Activated CD4-positive, alpha-beta T cell treated with anti-CD3 and anti-CD28 coated beads for 36 hours (primary cell): ENCODE measurements around the gene CSE1L. TPM values are rescaled to one million over a fixed set of nuclear protein-coding genes. Genes with fewer than 3 reads are reported as not detected.
"Not testable (repeated sequence)": the region's sequence is repeated elsewhere in the genome, so short reads cannot be mapped to it uniquely, and the experiment has no call there.

Source experiments
- ATAC-seq: fragments of 200-7000 bp; cut with Tn5 transposase; one replicate; pipeline ENCODE4 v1.10.0; 2021; ENCODE audit warnings: mild to moderate bottlenecking, moderate library complexity
- CTCF ChIA-PET: fragments of 350-600 bp; sonication (Branson Sonifier 250); formaldehyde crosslinking; loops from one replicate; lab custom pipeline; 2021; ENCODE audit warnings: antibody characterized with exemption; lab: Charles Lee
- POLR2A ChIA-PET: fragments of 350-600 bp; sonication (Branson Sonifier 250); formaldehyde crosslinking; loops from one replicate; lab custom pipeline; 2021; ENCODE audit warnings: antibody characterized with exemption, inconsistent platforms; lab: Charles Lee
- DNase-seq: peaks from one replicate; pipeline ENCODE4 v3.0.0-alpha.2; 2020
- H3K27ac Mint-ChIP-seq: one replicate; pipeline ENCODE4 v1.8.0; 2021; ENCODE audit warnings: mixed read lengths
- H3K27me3 Mint-ChIP-seq: one replicate; pipeline ENCODE4 v1.8.0; 2021; ENCODE audit warnings: mixed read lengths
- H3K36me3 Mint-ChIP-seq: one replicate; pipeline ENCODE4 v1.8.0; 2021; ENCODE audit warnings: low read depth, mixed read lengths
- H3K4me1 Mint-ChIP-seq: one replicate; pipeline ENCODE4 v1.8.0; 2021; ENCODE audit warnings: mixed read lengths
- H3K4me3 Mint-ChIP-seq: one replicate; pipeline ENCODE4 v1.8.0; 2021; ENCODE audit warnings: mild to moderate bottlenecking, moderate library complexity, mixed read lengths
- H3K9me3 Mint-ChIP-seq: one replicate; pipeline ENCODE4 v1.8.0; 2021; ENCODE audit warnings: low read depth, mixed read lengths
- intact Hi-C, 2 experiments: fragments of 100-400 bp; cut with DNase I in 1 of 2; cut with micrococcal nuclease in 1 of 2; formaldehyde crosslinking; loops; one replicate each; pipeline versions ENCODE4 v1.14.2 to v1.15.1; 2022 to 2024; cut with DNase I, micrococcal nuclease
- total RNA-seq, 2 experiments: library from RNA; stranded (reverse); gene quantifications; one replicate each; pipeline ENCODE4 v1.2.3, GENCODE V29; 2021

CSE1L gene
- 100 to 1,000 TPM; 119 to 126 TPM for total RNA-seq

GRCh38 chr20:49046087-49046900 is at the start of gene CSE1L:
CSE1L (plus strand) TSS chr20:49046312; CDS start chr20:49058464, 12,152 bp downstream.
- no peaks in the 10 kb centered on the region for H3K9me3 Mint-ChIP-seq
- no peaks in the 10 kb centered on the region for H3K27me3 Mint-ChIP-seq
- CTCF ChIA-PET, result interaction anchor here (0.5 to 1.7 kb wide), 7 partner anchors 10 to 842 kb away, joined by 3 to 6 read pairs (median 3); no protein-coding TSS in a partner anchor
- peaks cover 35% of the 10 kb centered on the region for H3K36me3 Mint-ChIP-seq
- DNase-seq (peak; percentile 97), ATAC-seq (peak; percentile 92)
- POLR2A ChIA-PET, result interaction anchor here (0.5 to 1.9 kb wide), 9 partner anchors 9 to 1690 kb away, joined by 3 to 11 read pairs (median 4); partner anchors contain the start of genes DDX27 and ZMYND8
- H3K27ac Mint-ChIP-seq, result peak within 1 kb of the TSS; percentile 99
- intact Hi-C loops, result loop anchor here (1.0 to 5.0 kb wide), 8 partner anchors 124 to 869 kb away; partner anchors contain the start of genes ARFGEF2 (in 2 of the 2), DDX27 (in 2 of the 2), STAU1 (in 2 of the 2) and SPATA2 (in 1 of the 2)
- H3K4me1 Mint-ChIP-seq, result peaks cover 30% of the 10 kb centered on the region
- H3K4me3 Mint-ChIP-seq, result peak within 1 kb of the TSS; percentile 97

DNA sequence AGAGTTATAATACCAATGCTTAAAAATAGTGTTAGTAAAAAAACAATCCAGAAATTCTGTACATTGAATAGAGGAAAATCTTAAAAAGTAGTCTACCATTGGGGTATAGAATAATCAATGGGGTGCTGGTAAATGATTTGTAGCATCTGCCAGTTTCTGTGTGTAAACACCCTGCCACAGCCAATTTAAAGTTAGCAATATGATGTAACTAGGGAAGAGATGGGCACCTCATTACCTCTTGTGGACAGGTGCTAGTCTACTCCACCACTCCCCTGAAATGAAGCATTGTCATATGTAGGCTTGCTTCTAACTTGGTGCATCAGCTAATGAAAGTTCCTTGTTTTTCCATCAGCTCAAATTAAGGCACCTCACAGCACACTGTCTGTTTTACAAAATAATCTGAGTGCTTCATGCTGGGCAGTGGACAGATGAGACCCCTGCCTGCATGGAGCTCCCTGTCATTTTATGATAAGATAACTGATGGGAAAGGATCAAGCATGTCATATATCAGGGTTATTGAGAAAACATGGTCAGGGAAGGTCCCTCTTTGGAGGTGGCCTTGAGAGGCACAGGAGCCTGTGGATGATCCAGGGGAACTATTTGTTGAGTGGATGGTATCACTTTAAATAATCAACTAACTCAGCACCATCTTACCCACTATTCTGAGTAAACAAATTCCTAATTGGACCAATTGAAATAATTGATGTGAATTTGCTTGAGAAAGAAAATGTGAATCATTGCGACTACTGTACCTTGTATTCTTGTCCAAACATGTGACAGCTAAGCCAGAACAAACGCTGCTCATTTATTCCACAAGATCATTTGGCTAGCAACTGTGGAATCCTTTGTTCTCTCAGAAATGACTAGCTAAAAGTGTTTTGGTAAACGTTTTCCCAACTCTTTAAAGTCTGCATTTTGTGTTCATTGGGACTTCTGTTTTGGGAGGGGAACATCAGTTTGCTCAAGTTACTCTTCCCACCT is 45.9 kb upstream of the CSE1L start:
- ATAC-seq (no peak), DNase-seq (no peak)
- Mint-ChIP-seq H3K36me3 (peaks cover 22% of the 10 kb centered on the region), H3K4me3 (no peak overlapping the region), H3K27ac (peak overlapping the region; percentile 13), H3K9me3 (no peaks in the 10 kb centered on the region), H3K27me3 (no peaks in the 10 kb centered on the region), H3K4me1 (no peaks in the 10 kb centered on the region)
- ChIA-PET CTCF (no interaction called here), POLR2A (no interaction called here)
- intact Hi-C loops, result no loop called here

- no peaks in the 10 kb centered on the region for H3K27me3 Mint-ChIP-seq
- H3K4me3 Mint-ChIP-seq, result no peak overlapping the region
- CTCF ChIA-PET, result no interaction called here
- peaks cover 25% of the 10 kb centered on the region for H3K36me3 Mint-ChIP-seq
- ATAC-seq (no peak), DNase-seq (no peak)
- no peaks in the 10 kb centered on the region for H3K9me3 Mint-ChIP-seq
- H3K27ac Mint-ChIP-seq, result no peak overlapping the region
- POLR2A ChIA-PET, result no interaction called here
- H3K4me1 Mint-ChIP-seq, result no peaks in the 10 kb centered on the region
- intact Hi-C loops, result no loop called here
Observed at GRCh38 chr20:49001741-49002140, 44.4 kb upstream of the CSE1L start.

DNA sequence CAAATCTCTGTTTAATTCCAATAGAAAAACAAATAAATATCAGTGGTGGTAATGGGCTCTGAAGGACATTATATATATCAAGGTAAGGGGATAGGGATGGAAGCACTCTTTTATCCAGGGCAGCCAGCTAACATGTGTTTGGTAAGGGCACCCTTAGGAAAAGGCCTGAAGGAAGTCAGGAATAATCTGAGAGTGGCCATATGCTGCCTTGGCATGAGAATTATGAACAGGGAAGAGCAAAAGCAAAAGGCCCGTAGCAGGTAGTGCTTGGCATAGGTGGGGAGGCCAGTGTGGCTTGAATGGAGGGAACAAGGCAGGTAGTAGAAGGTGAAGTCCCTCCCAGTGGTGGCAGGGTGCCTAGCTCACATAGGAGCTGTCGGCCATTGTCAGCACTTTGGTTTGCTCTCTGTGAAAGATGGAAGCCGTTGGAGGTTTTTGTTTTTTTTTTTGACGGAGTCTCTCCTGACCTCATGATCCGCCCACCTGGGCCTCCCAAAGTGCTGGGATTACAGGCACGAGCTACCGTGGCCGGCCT is 39.6 kb upstream of the CSE1L start:
- no peaks in the 10 kb centered on the region for H3K4me1 Mint-ChIP-seq
- POLR2A ChIA-PET, result no interaction called here
- H3K4me3 Mint-ChIP-seq, result no peak overlapping the region
- intact Hi-C loops, result no loop called here
- no peaks in the 10 kb centered on the region for H3K9me3 Mint-ChIP-seq
- no peaks in the 10 kb centered on the region for H3K27me3 Mint-ChIP-seq
- no peak overlapping the region for H3K27ac Mint-ChIP-seq
- peaks cover 24% of the 10 kb centered on the region for H3K36me3 Mint-ChIP-seq
- DNase-seq (no peak), ATAC-seq (no peak)
- CTCF ChIA-PET, result no interaction called here

GRCh38 chr20:49009899-49010631 is 36.0 kb upstream of the CSE1L start:
- no peak for ATAC-seq
- no peak for DNase-seq
- H3K36me3 Mint-ChIP-seq, result peaks cover 44% of the 10 kb centered on the region
- no peak overlapping the region for H3K4me3 Mint-ChIP-seq
- H3K27ac Mint-ChIP-seq, result no peak overlapping the region
- ChIA-PET POLR2A (interaction anchor here (0.8 kb wide), 1 partner anchor 54 kb away, joined by 3 read pairs; no protein-coding TSS in a partner anchor), CTCF (interaction anchor here (0.6 to 2.1 kb wide), 3 partner anchors 11 to 50 kb away, joined by 3 to 6 read pairs (median 3); no protein-coding TSS in a partner anchor)
- no peaks in the 10 kb centered on the region for H3K4me1 Mint-ChIP-seq
- intact Hi-C loops, result no loop called here
- no peaks in the 10 kb centered on the region for H3K9me3 Mint-ChIP-seq
- no peaks in the 10 kb centered on the region for H3K27me3 Mint-ChIP-seq

- Mint-ChIP-seq H3K36me3 (peaks cover 30% of the 10 kb centered on the region), H3K4me1 (no peaks in the 10 kb centered on the region), H3K27me3 (no peaks in the 10 kb centered on the region), H3K9me3 (no peaks in the 10 kb centered on the region), H3K4me3 (no peak overlapping the region), H3K27ac (no peak overlapping the region)
- ATAC-seq (no peak), DNase-seq (no peak)
- intact Hi-C loops, result no loop called here
- POLR2A ChIA-PET, result no interaction called here
- CTCF ChIA-PET, result no interaction called here
Observed at GRCh38 chr20:49024220-49024619, 21.9 kb upstream of the CSE1L start.

DNA sequence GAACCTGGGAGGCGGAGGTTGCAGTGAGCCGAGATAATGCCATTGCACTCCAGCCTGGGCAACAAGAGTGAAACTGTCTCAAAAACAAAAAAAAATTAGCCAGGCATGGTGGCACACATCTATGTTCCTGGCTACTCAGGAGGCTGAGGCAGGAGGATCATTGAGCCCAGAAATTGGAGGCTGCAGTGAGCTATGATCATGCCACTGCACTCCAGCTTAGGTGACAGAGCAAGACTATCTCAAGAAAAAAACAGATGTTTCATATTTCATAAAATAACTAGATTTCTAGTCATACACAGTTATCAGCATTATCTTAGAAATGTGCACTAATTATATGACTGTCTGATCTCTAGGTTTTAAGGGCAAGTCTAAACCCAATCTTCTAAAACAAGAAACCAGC is 17.9 kb upstream of the CSE1L start:
- H3K27me3 Mint-ChIP-seq, H3K9me3 Mint-ChIP-seq, H3K27ac Mint-ChIP-seq, H3K4me3 Mint-ChIP-seq, POLR2A ChIA-PET, H3K4me1 Mint-ChIP-seq, DNase-seq, ATAC-seq, intact Hi-C loops: not testable (repeated sequence)
- CTCF ChIA-PET, result interaction anchor here (1.1 kb wide), 1 partner anchor 191 kb away, joined by 3 read pairs; the partner anchor contains the start of gene DDX27
- H3K36me3 Mint-ChIP-seq, result peaks cover 31% of the 10 kb centered on the region

- intact Hi-C loops, result no loop called here
- ChIA-PET CTCF (interaction anchor here (1.1 kb wide), 1 partner anchor 190 kb away, joined by 3 read pairs; the partner anchor contains the start of gene DDX27), POLR2A (no interaction called here)
- H3K36me3 Mint-ChIP-seq, result peaks cover 35% of the 10 kb centered on the region
- no peaks in the 10 kb centered on the region for H3K4me1 Mint-ChIP-seq
- H3K4me3 Mint-ChIP-seq, result no peak overlapping the region
- no peak overlapping the region for H3K27ac Mint-ChIP-seq
- ATAC-seq (no peak), DNase-seq (no peak)
- no peaks in the 10 kb centered on the region for H3K27me3 Mint-ChIP-seq
- no peaks in the 10 kb centered on the region for H3K9me3 Mint-ChIP-seq
Observed at GRCh38 chr20:49028684-49029083, 17.4 kb upstream of the CSE1L start.

GRCh38 chr20:49029203-49029602 is 16.9 kb upstream of the CSE1L start:
- POLR2A ChIA-PET, result no interaction called here
- H3K27me3 Mint-ChIP-seq, result no peaks in the 10 kb centered on the region
- ATAC-seq, result no peak
- no peaks in the 10 kb centered on the region for H3K4me1 Mint-ChIP-seq
- peaks cover 35% of the 10 kb centered on the region for H3K36me3 Mint-ChIP-seq
- no peak overlapping the region for H3K4me3 Mint-ChIP-seq
- no peaks in the 10 kb centered on the region for H3K9me3 Mint-ChIP-seq
- intact Hi-C loops, result no loop called here
- H3K27ac Mint-ChIP-seq, result no peak overlapping the region
- DNase-seq, result no peak
- CTCF ChIA-PET, result interaction anchor here (1.1 kb wide), 1 partner anchor 190 kb away, joined by 3 read pairs; the partner anchor contains the start of gene DDX27

- DNase-seq, result no peak
- intact Hi-C loops, result no loop called here
- H3K4me1 Mint-ChIP-seq, result no peaks in the 10 kb centered on the region
- no peak overlapping the region for H3K27ac Mint-ChIP-seq
- no peaks in the 10 kb centered on the region for H3K9me3 Mint-ChIP-seq
- ChIA-PET POLR2A (interaction anchor here (0.7 kb wide), 1 partner anchor 159 kb away, joined by 3 read pairs; no protein-coding TSS in a partner anchor), CTCF (interaction anchor here (0.6 kb wide), 1 partner anchor 23 kb away, joined by 3 read pairs; no protein-coding TSS in a partner anchor)
- no peak for ATAC-seq
- no peak overlapping the region for H3K4me3 Mint-ChIP-seq
- peaks cover 28% of the 10 kb centered on the region for H3K36me3 Mint-ChIP-seq
- H3K27me3 Mint-ChIP-seq, result no peaks in the 10 kb centered on the region
Observed at GRCh38 chr20:49030954-49031619, 15.0 kb upstream of the CSE1L start.
